Kidney (tissue), 14 donors: Measurements from ENCODE around the gene C19orf81. TPM values are rescaled to one million over a fixed set of nuclear protein-coding genes. Genes with fewer than 3 reads are reported as not detected.

ENCODE experiments used
- DNase-seq, 5 donors: peaks; one replicate each; pipeline ENCODE4 v3.0.0-alpha.2; 2013 to 2020
- FAIRE-seq: peaks from 2 replicates; lab custom pipeline; 2012; peaks lifted over from hg19 to GRCh38; lab: Jason Lieb, UNC
- H3K27ac ChIP-seq, 2 donors: one replicate each; pipeline ENCODE4 v1.7.0; 2013; ENCODE audit warnings: low read depth in 2 of 2, low read length in 2 of 2, inconsistent platforms in 1 of 2
- H3K27me3 ChIP-seq: one replicate; pipeline ENCODE4 v1.7.1; 2013; ENCODE audit warnings: low read length, inconsistent platforms; ENCODE audit not compliant: control insufficient read depth, insufficient read depth
- H3K36me3 ChIP-seq, 3 donors: one replicate each; pipeline versions ENCODE4 v1.7.0 to v1.7.1; 2013; ENCODE audit warnings: low read length in 3 of 3, control low read depth in 1 of 3, inconsistent platforms in 1 of 3; ENCODE audit not compliant: insufficient read depth in 3 of 3, control insufficient read depth in 2 of 3
- H3K4me1 ChIP-seq, 3 donors: one replicate each; pipeline versions ENCODE4 v1.7.0 to v1.7.1; 2013; ENCODE audit warnings: low read length in 3 of 3, inconsistent platforms in 1 of 3, low read depth in 1 of 3; ENCODE audit not compliant: control insufficient read depth in 2 of 3, insufficient read depth in 2 of 3
- H3K4me3 ChIP-seq, 3 donors: one replicate each; pipeline versions ENCODE4 v1.7.0 to v1.8.1; 2013; ENCODE audit warnings: low read length in 3 of 3, control low read depth in 1 of 3, inconsistent platforms in 1 of 3
- H3K9ac ChIP-seq, 3 donors: one replicate each; pipeline versions ENCODE4 v1.7.0 to v1.7.1; 2013; ENCODE audit warnings: low read length in 3 of 3, control low read depth in 1 of 3, inconsistent platforms in 1 of 3
- H3K9me3 ChIP-seq, 3 donors: one replicate each; pipeline versions ENCODE4 v1.7.0 to v1.7.1; 2013; ENCODE audit warnings: low read length in 3 of 3, control low read depth in 1 of 3, inconsistent platforms in 1 of 3; ENCODE audit not compliant: control insufficient read depth in 2 of 3, insufficient read depth in 1 of 3
- CTCF ChIP-seq: IDR thresholded peaks from 3 replicates; pipeline ENCODE4 v1.5.1; 2012; ENCODE audit warnings: mild to moderate bottlenecking, moderate library complexity, borderline replicate concordance; ENCODE audit not compliant: insufficient read depth; ENCODE audit errors: extremely low read depth
- intact Hi-C: fragments of 100-400 bp; cut with DNase I; formaldehyde crosslinking; loops from one replicate; pipeline ENCODE4 v1.11.1; 2022
- polyA plus RNA-seq: library from polyadenylated mRNA; stranded (reverse); fragments of 350-450 nt; fragmentation: Illumina TruSeq; extraction: RNeasy Lipid Tissue Mini Kit (QIAGEN cat#74804); gene quantifications from one replicate; pipeline ENCODE4 v1.2.3, GENCODE V29; 2014; ENCODE audit warnings: low read depth, low replicate concordance; ENCODE audit not compliant: insufficient read depth
- total RNA-seq: library from RNA; stranded (reverse); fragmentation: NEBNext Ultra II Directional; extraction: Animal tissue kit (Norgen Biotek cat#: 25700); gene quantifications from one replicate; pipeline ENCODE4 v1.2.1, GENCODE V29; 2021
- donor health status: control.
- donor health status: control.
- donor health status: control.
- donor health status: control.
- donor health status: control.
- donor health status: DM: yes; HTN: yes; CAD: no.
- donor health status: Normal renal cell carcinoma (clear cell type).

Gene C19orf81
- total and polyA plus RNA-seq, 2 donors from 2014 or later = 1.6 to 3.0 TPM

GRCh38 chr19:50703915-50704796, 54.9 kb downstream of the C19orf81 start:
- FAIRE-seq (no peak), DNase-seq (peak in 4 of 5 donors; percentile 52 to 74 (median 67))
- H3K4me1 ChIP-seq = no peaks in the 10 kb centered on the region
- no peaks in the 10 kb centered on the region for H3K36me3 ChIP-seq
- no peak overlapping the region for H3K4me3 ChIP-seq
- no peaks in the 10 kb centered on the region for H3K9me3 ChIP-seq
- no peak overlapping the region for H3K27ac ChIP-seq
- TF ChIP-seq CTCF = no peak
- peaks cover 3% of the 10 kb centered on the region for H3K27me3 ChIP-seq
- H3K9ac ChIP-seq = no peak overlapping the region
- intact Hi-C loops = no loop called here

- no peak for FAIRE-seq
- peak; percentile 27 for TF ChIP-seq CTCF
Measured at GRCh38 chr19:50705422-50706019, 56.3 kb downstream of the C19orf81 start.

GRCh38 chr19:50706387-50706786, 57.1 kb downstream of the C19orf81 start:
- intact Hi-C loops = no loop called here
- no peak for DNase-seq
- H3K9ac ChIP-seq = no peak overlapping the region
- H3K4me3 ChIP-seq = no peak overlapping the region
- TF ChIP-seq CTCF = no peak
- no peaks in the 10 kb centered on the region for H3K36me3 ChIP-seq
- H3K4me1 ChIP-seq = no peaks in the 10 kb centered on the region
- H3K27ac ChIP-seq = no peak overlapping the region
- FAIRE-seq = no peak
- H3K9me3 ChIP-seq = no peaks in the 10 kb centered on the region
- peaks cover 3% of the 10 kb centered on the region for H3K27me3 ChIP-seq

More at GRCh38 chr19:50705422-50706019, 56.3 kb downstream of the C19orf81 start:
- DNase-seq = peak in 3 of 5 donors; percentile 53 to 68 (median 56)
- Histone ChIP-seq H3K36me3 (no peaks in the 10 kb centered on the region), H3K4me1 (no peaks in the 10 kb centered on the region), H3K9me3 (no peaks in the 10 kb centered on the region), H3K27me3 (peaks cover 3% of the 10 kb centered on the region), H3K4me3 (no peak overlapping the region), H3K27ac (no peak overlapping the region), H3K9ac (no peak overlapping the region)
- intact Hi-C loops = no loop called here
